ENCODE results near the gene MT3.

The MT3 gene

DNA sequence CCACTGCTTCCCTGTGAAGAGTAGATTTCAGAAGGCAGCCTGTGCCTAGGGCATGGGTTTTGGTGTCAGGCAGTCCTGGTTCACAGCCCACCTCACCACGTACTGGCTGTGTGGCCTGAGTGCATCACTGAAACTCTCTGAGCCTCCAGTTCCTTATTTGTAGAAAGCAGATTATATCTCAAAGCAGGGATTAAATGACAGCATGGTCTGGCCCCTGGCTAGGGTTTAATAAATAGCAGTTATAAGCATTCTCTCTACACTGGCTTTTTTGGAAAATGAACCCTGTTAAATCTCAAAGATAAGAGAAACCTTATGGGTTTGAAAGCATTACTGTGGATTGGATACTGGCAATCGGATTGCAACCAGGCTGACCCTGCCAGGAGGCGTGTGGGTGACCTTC, 40.2 kb downstream of the MT3 start:
- Histone ChIP-seq H3K9me3 (ENCODE audit: insufficient read depth, low read length) (no peaks in the 10 kb centered on the region), H3K79me2 (ENCODE audit: low read length) (no peaks in the 10 kb centered on the region), H3K27me3 (ENCODE audit: low read depth, low read length) (peaks cover 24% of the 10 kb centered on the region), H3K36me3 (replicated peaks; ENCODE audit: low read depth, low read length) (no peaks in the 10 kb centered on the region), H3K4me1 (ENCODE audit: low read length) (peaks cover 24% of the 10 kb centered on the region), H2AFZ (ENCODE audit: low read depth, low read length) (no peak overlapping the region), H3K4me3 (ENCODE audit: low read length) (no peak overlapping the region), H3K4me2 (ENCODE audit: low read length) (peak overlapping the region; percentile 67), H3K9ac (ENCODE audit: low read length) (no peak overlapping the region), H3K27ac (ENCODE audit: low read length) (0 out of 2 replicates have a peak overlapping the region, but pooled peaks have one; percentile 30), H4K20me1 (ENCODE audit: insufficient read depth, low read length) (no peaks in the 10 kb centered on the region)
- TF ChIP-seq, protein P1, sequence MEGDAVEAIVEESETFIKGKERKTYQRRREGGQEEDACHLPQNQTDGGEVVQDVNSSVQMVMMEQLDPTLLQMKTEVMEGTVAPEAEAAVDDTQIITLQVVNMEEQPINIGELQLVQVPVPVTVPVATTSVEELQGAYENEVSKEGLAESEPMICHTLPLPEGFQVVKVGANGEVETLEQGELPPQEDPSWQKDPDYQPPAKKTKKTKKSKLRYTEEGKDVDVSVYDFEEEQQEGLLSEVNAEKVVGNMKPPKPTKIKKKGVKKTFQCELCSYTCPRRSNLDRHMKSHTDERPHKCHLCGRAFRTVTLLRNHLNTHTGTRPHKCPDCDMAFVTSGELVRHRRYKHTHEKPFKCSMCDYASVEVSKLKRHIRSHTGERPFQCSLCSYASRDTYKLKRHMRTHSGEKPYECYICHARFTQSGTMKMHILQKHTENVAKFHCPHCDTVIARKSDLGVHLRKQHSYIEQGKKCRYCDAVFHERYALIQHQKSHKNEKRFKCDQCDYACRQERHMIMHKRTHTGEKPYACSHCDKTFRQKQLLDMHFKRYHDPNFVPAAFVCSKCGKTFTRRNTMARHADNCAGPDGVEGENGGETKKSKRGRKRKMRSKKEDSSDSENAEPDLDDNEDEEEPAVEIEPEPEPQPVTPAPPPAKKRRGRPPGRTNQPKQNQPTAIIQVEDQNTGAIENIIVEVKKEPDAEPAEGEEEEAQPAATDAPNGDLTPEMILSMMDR (IDR thresholded peaks at IDR 0.05; ENCODE audit: low read depth, low read length), result no peak
- TF ChIP-seq EZH2phosphoT487 (IDR thresholded peaks at IDR 0.05; ENCODE audit: low read depth), result no peak

DNA sequence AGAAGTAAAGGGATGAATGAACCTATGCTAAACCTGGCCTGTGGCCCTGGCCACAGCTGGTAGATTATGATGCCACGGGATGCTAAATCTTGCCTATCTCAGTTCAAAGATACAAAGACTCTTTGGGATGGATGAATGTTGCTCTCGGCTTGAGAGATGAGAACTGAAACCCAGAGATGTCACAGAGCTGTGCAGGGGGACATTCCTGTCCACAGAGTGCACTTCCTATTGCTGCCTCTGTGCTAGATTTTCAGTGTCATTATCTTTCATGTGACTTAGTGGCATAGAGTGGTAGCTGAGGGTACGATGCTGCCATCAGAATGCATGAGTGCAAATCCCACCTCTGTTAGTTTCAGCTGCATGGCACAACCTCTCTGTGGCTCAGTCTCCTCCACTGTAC, 40.8 kb downstream of the MT3 start:
- Histone ChIP-seq H3K4me2 (ENCODE audit: low read length) (peak overlapping the region; percentile 67), H4K20me1 (ENCODE audit: insufficient read depth, low read length) (no peaks in the 10 kb centered on the region), H2AFZ (ENCODE audit: low read depth, low read length) (no peak overlapping the region), H3K4me1 (ENCODE audit: low read length) (peaks cover 24% of the 10 kb centered on the region), H3K4me3 (ENCODE audit: low read length) (no peak overlapping the region), H3K27ac (ENCODE audit: low read length) (peak overlapping the region; percentile 30; the same call in 1 of the 2 replicates), H3K9me3 (ENCODE audit: insufficient read depth, low read length) (no peaks in the 10 kb centered on the region), H3K79me2 (ENCODE audit: low read length) (no peaks in the 10 kb centered on the region), H3K9ac (ENCODE audit: low read length) (no peak overlapping the region), H3K27me3 (ENCODE audit: low read depth, low read length) (peaks cover 28% of the 10 kb centered on the region), H3K36me3 (replicated peaks; ENCODE audit: low read depth, low read length) (no peaks in the 10 kb centered on the region)
- TF ChIP-seq, protein P1 (IDR thresholded peaks at IDR 0.05; ENCODE audit: low read depth, low read length), result no peak
- no peak for TF ChIP-seq EZH2phosphoT487 (IDR thresholded peaks at IDR 0.05; ENCODE audit: low read depth)

DNA sequence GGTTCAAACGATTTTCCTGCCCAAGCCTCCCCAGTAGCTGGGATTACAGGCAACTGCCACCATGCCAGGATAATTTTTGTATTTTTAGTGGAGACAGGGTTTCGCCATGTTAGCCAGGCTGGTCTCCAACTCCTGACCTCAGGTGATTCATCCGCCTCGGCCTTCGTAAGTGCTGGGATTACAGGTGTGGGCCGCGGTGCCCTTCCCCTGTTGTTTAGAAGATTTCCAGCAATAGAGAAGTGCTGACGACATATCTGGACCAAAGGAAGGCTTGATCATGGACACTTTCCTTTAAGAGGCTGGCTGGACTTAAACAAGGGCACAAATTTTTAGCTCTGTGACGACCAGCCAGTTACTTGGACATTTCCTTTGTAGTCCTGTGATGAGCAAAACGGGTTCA, 41.9 kb downstream of the MT3 start:
- no peaks in the 10 kb centered on the region for H3K36me3 ChIP-seq (replicated peaks; ENCODE audit: low read depth, low read length)
- no peak overlapping the region for H3K27ac ChIP-seq (ENCODE audit: low read length)
- no peak for TF ChIP-seq EZH2phosphoT487 (IDR thresholded peaks at IDR 0.05; ENCODE audit: low read depth)
- TF ChIP-seq, protein P1 (IDR thresholded peaks at IDR 0.05; ENCODE audit: low read depth, low read length), result no peak
- no peak overlapping the region for H3K9ac ChIP-seq (ENCODE audit: low read length)
- no peaks in the 10 kb centered on the region for H3K9me3 ChIP-seq (ENCODE audit: insufficient read depth, low read length)
- H3K27me3 ChIP-seq (ENCODE audit: low read depth, low read length), result peaks cover 18% of the 10 kb centered on the region
- H3K4me1 ChIP-seq (ENCODE audit: low read length), result peaks cover 24% of the 10 kb centered on the region
- H3K4me3 ChIP-seq (ENCODE audit: low read length), result no peak overlapping the region
- H3K4me2 ChIP-seq (ENCODE audit: low read length), result no peak overlapping the region
- no peak overlapping the region for H2AFZ ChIP-seq (ENCODE audit: low read depth, low read length)
- no peaks in the 10 kb centered on the region for H4K20me1 ChIP-seq (ENCODE audit: insufficient read depth, low read length)
- H3K79me2 ChIP-seq (ENCODE audit: low read length), result no peaks in the 10 kb centered on the region

DNA sequence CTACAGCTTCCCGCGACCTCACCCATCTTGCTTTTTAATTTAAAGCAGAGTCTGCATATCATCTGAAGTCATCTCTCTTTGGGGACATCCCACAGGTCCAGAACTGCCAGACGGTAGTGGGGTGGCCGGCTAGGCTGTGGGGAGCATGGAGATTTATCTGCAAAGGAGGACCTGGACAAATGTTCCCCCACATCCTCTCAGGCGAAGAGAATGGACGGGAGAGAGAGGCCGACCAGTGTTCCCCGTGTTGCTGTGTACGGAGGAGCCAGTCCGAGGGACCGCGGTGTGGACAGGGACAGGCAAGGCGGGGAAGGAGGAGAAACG, 42.5 kb downstream of the MT3 start:
- Histone ChIP-seq H3K4me1 (ENCODE audit: low read length) (peaks cover 24% of the 10 kb centered on the region), H3K36me3 (replicated peaks; ENCODE audit: low read depth, low read length) (no peaks in the 10 kb centered on the region), H3K27me3 (ENCODE audit: low read depth, low read length) (peaks cover 20% of the 10 kb centered on the region), H4K20me1 (ENCODE audit: insufficient read depth, low read length) (no peaks in the 10 kb centered on the region), H2AFZ (ENCODE audit: low read depth, low read length) (no peak overlapping the region), H3K79me2 (ENCODE audit: low read length) (no peaks in the 10 kb centered on the region), H3K9ac (ENCODE audit: low read length) (no peak overlapping the region), H3K27ac (ENCODE audit: low read length) (no peak overlapping the region), H3K4me2 (ENCODE audit: low read length) (no peak overlapping the region), H3K4me3 (ENCODE audit: low read length) (no peak overlapping the region), H3K9me3 (ENCODE audit: insufficient read depth, low read length) (no peaks in the 10 kb centered on the region)
- TF ChIP-seq, protein P1 (IDR thresholded peaks at IDR 0.05; ENCODE audit: low read depth, low read length), result no peak
- no peak for TF ChIP-seq EZH2phosphoT487 (IDR thresholded peaks at IDR 0.05; ENCODE audit: low read depth)

Data from OCI-LY3 (cell line).